Stimulated activated CD4-positive, alpha-beta T cell treated with anti-CD3 and anti-CD28 coated beads, Interleukin-12 subunit alpha, Interleukin-12 subunit beta, amount 100 ng/mL, for 24 hours (primary cell): Measurements from ENCODE around the gene DRAXIN.
A peak's percentile ranks its signal among the peaks of the same experiment; 100 is the strongest.

Experiments
- DNase-seq, 2 experiments: peaks; one replicate each; pipeline ENCODE4 v3.0.0-alpha.2; 2020; ENCODE audit warnings: low read depth in 2 of 2

Gene DRAXIN

GRCh38 chr1:11736746-11737639, 45.5 kb downstream of the DRAXIN start:
- peak in 1 of 2 experiments; percentile 34 for DNase-seq

DNA sequence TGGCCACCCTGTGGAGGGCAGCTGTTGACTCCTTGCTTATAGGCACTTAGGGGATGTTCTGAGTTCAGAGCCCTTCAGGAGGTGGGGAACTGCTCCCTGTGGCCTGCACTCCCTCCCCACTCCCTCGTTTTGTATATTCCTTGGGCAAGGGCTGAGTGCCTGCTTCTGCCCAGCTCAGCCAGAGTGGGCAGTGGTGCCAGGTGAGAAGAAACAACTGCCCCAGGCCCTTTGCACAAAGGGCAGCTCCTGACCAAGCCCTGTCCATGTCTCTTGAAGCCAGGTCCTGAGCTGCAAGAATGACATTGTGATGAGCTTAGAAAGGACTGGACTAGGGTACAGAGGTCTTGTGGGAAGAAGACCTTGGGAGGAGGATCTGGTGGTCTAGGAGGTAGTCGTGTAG, 46.6 kb downstream of the DRAXIN start:
- DNase-seq = no peak

- DNase-seq = no peak
Measured at GRCh38 chr1:11738783-11739182, 47.3 kb downstream of the DRAXIN start.

DNA sequence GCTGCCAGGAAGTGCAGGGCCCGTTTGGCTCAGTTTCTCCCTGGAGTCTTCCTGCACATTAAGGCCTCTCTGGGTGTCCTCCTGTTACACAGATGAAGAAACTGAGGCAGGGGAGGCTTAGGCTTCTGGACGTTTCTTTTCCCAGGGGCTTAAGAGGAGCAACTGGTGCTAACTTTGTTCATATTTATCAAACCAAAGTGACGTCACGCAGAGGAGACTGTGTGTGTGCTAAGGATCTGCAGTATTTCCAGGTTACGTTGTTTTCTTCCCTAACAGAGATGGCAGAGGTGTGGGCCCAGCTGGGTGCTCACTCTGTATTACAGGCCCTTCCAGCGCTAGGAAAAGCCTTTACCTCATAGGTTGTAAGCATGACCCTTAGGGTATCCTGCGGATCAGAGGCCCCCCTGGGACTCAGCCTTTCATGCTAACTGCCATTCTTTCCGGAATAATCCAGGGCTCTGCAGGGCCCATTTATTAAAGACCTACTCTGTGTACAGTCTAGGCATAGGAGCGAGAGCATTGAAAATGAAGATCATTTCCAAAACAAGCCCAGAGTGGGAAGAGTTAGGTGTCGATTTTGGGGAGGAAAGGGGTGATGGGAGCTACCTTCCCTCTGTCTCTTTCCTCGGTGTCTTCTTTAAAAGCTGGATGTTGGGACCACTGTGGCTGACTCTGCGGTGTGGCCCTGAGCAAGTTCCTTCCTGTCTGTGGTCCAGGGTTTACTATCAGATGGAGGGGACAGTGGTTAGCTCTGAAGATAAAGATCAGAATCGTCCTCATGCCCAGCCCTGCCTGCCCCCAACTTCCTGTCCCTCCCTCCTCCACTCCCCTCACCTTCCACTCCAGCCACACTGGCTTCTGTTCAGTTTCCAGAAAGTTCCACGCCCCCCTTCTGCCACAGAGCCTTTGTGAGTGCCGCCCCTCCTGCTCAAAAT, 49.0 kb downstream of the DRAXIN start:
- DNase-seq = no peak

GRCh38 chr1:11741482-11741881, 50.0 kb downstream of the DRAXIN start:
- DNase-seq = no peak

GRCh38 chr1:11741919-11742558, 50.5 kb downstream of the DRAXIN start:
- no peak for DNase-seq

DNA sequence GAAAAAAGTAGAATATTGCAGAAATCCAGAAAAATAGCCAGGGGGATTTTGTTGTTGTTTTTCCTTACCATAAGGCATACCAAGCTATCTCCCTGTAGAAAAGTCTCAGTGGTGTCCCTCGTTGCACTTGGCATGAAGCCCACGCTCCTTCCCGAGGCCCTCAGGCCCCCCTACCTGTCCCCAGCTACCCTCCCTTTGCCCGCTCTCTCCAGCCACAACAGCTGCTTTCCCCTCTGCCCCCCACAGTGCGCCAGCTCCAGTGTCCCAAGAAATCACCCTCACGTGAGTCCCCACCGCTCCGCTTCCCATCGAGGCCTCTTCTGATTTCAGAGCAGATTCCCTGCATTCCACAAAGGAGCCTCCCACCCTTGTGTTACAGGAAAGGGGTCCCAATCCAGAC, 52.8 kb downstream of the DRAXIN start:
- no peak for DNase-seq

DNA sequence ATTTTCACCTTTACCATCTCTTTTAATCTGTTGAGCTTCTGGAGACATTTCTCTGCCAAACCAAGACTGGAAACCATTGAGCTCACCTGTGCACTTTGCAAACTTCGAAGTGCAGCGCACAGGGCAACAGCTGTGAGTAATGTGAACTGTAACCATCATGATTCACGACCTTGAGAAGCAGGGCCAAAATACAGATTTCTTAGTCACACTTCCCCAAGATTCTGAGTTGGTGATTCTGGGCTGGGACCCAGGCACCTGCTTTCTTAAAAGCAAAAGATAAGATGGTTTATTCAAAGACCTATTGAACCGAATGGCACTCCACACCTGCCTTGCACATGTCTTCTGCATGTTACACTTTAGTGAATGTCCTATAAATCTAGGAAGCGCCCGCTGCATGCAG, 54.6 kb downstream of the DRAXIN start:
- DNase-seq = no peak

- no peak for DNase-seq
Measured at GRCh38 chr1:11746795-11747487, 55.4 kb downstream of the DRAXIN start.

- DNase-seq = no peak
Measured at GRCh38 chr1:11748294-11749202, 57.0 kb downstream of the DRAXIN start.

GRCh38 chr1:11749203-11749689, 57.7 kb downstream of the DRAXIN start:
- no peak for DNase-seq

GRCh38 chr1:11749996-11750395, 58.5 kb downstream of the DRAXIN start:
- no peak for DNase-seq

DNA sequence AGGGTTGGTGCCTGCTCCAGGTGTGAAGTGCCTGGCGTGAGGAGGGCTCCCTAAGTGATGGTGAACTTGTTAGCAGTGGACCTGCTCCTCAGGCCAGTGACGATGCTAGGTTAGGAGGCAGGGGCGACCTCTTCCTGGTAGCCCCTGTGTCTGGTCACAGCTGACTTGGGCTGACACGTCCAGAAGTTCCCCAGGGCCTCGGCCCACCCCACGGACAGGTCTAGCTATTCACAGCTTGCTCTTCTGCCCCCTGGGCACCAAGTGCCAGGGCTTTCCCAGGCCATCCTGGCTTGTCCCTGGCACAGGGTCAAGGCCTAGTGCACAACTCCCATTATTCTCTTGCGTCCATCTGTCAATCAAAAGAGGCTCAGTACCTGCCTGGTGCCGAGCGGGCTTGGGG, 59.6 kb downstream of the DRAXIN start:
- no peak for DNase-seq

GRCh38 chr1:11752359-11753088, 61.0 kb downstream of the DRAXIN start:
- DNase-seq = no peak

GRCh38 chr1:11753555-11754208, 62.2 kb downstream of the DRAXIN start:
- DNase-seq = no peak

DNA sequence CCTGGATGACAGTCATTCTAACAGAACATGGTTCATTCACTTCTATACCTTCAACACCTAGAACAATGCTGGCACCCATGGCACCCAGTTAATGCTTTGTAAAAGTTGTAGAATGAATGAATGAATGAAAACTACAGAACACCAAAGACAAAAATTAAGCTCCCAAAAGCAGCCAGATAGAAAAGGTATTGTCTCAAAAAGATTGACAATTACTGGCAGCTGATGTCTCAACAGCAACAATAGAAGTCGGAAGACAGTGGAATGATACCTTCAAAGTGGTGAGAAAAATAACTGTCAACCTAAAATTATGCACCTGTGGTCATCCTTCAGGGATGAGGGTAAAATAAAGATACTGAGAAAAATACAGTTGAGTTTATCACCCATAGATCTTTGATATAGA, 65.5 kb downstream of the DRAXIN start:
- no peak for DNase-seq

- DNase-seq = no peak
Measured at GRCh38 chr1:11759791-11760190, 68.3 kb downstream of the DRAXIN start.

- DNase-seq = no peak
Measured at GRCh38 chr1:11761285-11761684, 69.8 kb downstream of the DRAXIN start.

- peak in 1 of 2 experiments; percentile 11 for DNase-seq
Measured at GRCh38 chr1:11761988-11762406, 70.5 kb downstream of the DRAXIN start, which contains the start of gene C1orf167. TSS of gene C1orf167 (plus strand) at chr1:11762193. CDS start at chr1:11764401, 2,208 bp downstream.
